WTC11 (cell line): ENCODE results near the gene ZDHHC14. TPM values are rescaled to one million over a fixed set of nuclear protein-coding genes. Genes with fewer than 3 reads are reported as not detected.
A peak's percentile ranks its signal among the peaks of the same experiment; 100 is the strongest.

Experiments used
- ATAC-seq: fragments of 200-7000 bp; cut with Tn5 transposase; 2 replicates; pipeline ENCODE4 v1.10.0; 2021; ENCODE audit warnings: mild to moderate bottlenecking, moderate library complexity
- CTCF ChIA-PET: fragments of 300-600 bp; sonication (Branson Sonifier 250); formaldehyde crosslinking; loops from one replicate; lab custom pipeline; 2021; ENCODE audit warnings: antibody characterized with exemption; lab: Charles Lee
- POLR2A ChIA-PET: fragments of 350-600 bp; sonication (Branson Sonifier 250); formaldehyde crosslinking; loops from one replicate; lab custom pipeline; 2021; ENCODE audit warnings: antibody characterized with exemption; lab: Charles Lee
- DNase-seq: peaks from one replicate; pipeline ENCODE4 v3.0.0; 2021; ENCODE audit warnings: low spot score
- H3K27ac Mint-ChIP-seq: 2 replicates; pipeline ENCODE4 v1.8.0; 2021; ENCODE audit warnings: mixed read lengths
- H3K27me3 Mint-ChIP-seq: 2 replicates; pipeline ENCODE4 v1.8.0; 2021; ENCODE audit warnings: low read depth, mild to moderate bottlenecking, moderate library complexity, mixed read lengths
- H3K36me3 Mint-ChIP-seq: 2 replicates; pipeline ENCODE4 v1.8.0; 2021; ENCODE audit warnings: mixed read lengths
- H3K4me1 Mint-ChIP-seq: 2 replicates; pipeline ENCODE4 v1.8.0; 2022; ENCODE audit warnings: mixed read lengths
- H3K4me3 Mint-ChIP-seq: 2 replicates; pipeline ENCODE4 v1.8.0; 2021; ENCODE audit warnings: mild to moderate bottlenecking, moderate library complexity, mixed read lengths
- H3K9me3 Mint-ChIP-seq: 2 replicates; pipeline ENCODE4 v1.8.0; 2021; ENCODE audit warnings: mixed read lengths
- ATF1 ChIP-seq: sonication (generic); formaldehyde crosslinking; IDR thresholded peaks from 2 replicates; pipeline ENCODE4 v1.8.1; 2023; ENCODE audit warnings: mild to moderate bottlenecking, moderate library complexity, missing genetic modification reagents
- ATF3 ChIP-seq: sonication (generic); formaldehyde crosslinking; conservative IDR thresholded peaks from 2 replicates; pipeline ENCODE4 v1.8.1; 2022; ENCODE audit warnings: mild to moderate bottlenecking, missing genetic modification reagents
- ATF6 ChIP-seq: sonication (generic); formaldehyde crosslinking; IDR thresholded peaks from 2 replicates; pipeline ENCODE4 v1.8.1; 2023; ENCODE audit warnings: mild to moderate bottlenecking, missing genetic modification reagents
- HMGA2 ChIP-seq: fragments of 250-450 bp; sonication (Bioruptor Pico); IDR thresholded peaks from 2 replicates; pipeline ENCODE4 v1.4.0; 2021; ENCODE audit warnings: mild to moderate bottlenecking, moderate library complexity
- MXD4 ChIP-seq: fragments of 250-450 bp; sonication (Bioruptor Pico); IDR thresholded peaks from 2 replicates; pipeline ENCODE4 v1.8.0; 2021; ENCODE audit warnings: mild to moderate bottlenecking, moderate library complexity, borderline replicate concordance
- PRRX2 ChIP-seq: fragments of 250-450 bp; sonication (Bioruptor Pico); IDR thresholded peaks from 2 replicates; pipeline ENCODE4 v1.8.0; 2021; ENCODE audit warnings: mild to moderate bottlenecking
- SP1 ChIP-seq: sonication (generic); formaldehyde crosslinking; conservative IDR thresholded peaks from 2 replicates; pipeline ENCODE4 v1.8.1; 2022; ENCODE audit warnings: missing genetic modification reagents
- ZNF671 ChIP-seq: fragments of 250-450 bp; sonication (Bioruptor Pico); IDR thresholded peaks from 2 replicates; pipeline ENCODE4 v1.8.0; 2021; ENCODE audit warnings: mild to moderate bottlenecking
- total RNA-seq: library from RNA; stranded (reverse); gene quantifications from 3 replicates; pipeline ENCODE4 v1.2.3, GENCODE V29; 2021
- TF ChIP-seq, protein P1 (sequence below): sonication (generic); formaldehyde crosslinking; IDR thresholded peaks from 2 replicates; pipeline ENCODE4 v1.8.0; 2023; ENCODE audit warnings: mild to moderate bottlenecking, missing genetic modification reagents
- TF ChIP-seq, protein P2 (sequence below): sonication (generic); formaldehyde crosslinking; IDR thresholded peaks from 2 replicates; pipeline ENCODE4 v1.8.1; 2023; ENCODE audit warnings: mild to moderate bottlenecking, missing genetic modification reagents, borderline replicate concordance
- TF ChIP-seq, protein P3 (sequence below): sonication (generic); formaldehyde crosslinking; IDR thresholded peaks from 2 replicates; pipeline ENCODE4 v1.8.1; 2022; ENCODE audit warnings: low read depth, missing genetic modification reagents, borderline replicate concordance
- TF ChIP-seq, protein P4 (sequence below): sonication (generic); formaldehyde crosslinking; IDR thresholded peaks from 2 replicates; pipeline ENCODE4 v1.8.1; 2023; ENCODE audit warnings: mild to moderate bottlenecking, missing genetic modification reagents, moderate library complexity
- TF ChIP-seq, protein P5 (sequence below): sonication (generic); formaldehyde crosslinking; IDR thresholded peaks from 2 replicates; pipeline ENCODE4 v1.8.0; 2022; ENCODE audit warnings: mild to moderate bottlenecking, missing genetic modification reagents

The ZDHHC14 gene
- total RNA-seq, 1 experiment from 2014 or later: 6.6 TPM

GRCh38 chr6:157397660-157398059, 16.7 kb downstream of the ZDHHC14 start:
- H3K9me3 Mint-ChIP-seq: peaks cover 8% of the 10 kb centered on the region; the same call in 1 of the 2 replicates
- no peak overlapping the region for H3K27ac Mint-ChIP-seq
- ATAC-seq (peak; percentile 60), DNase-seq (no peak)
- no peaks in the 10 kb centered on the region for H3K27me3 Mint-ChIP-seq
- ChIA-PET POLR2A (no interaction called here), CTCF (interaction anchor here (0.6 to 1.4 kb wide), 3 partner anchors 13 to 82 kb away, joined by 3 to 4 read pairs (median 4); no protein-coding TSS in a partner anchor)
- TF ChIP-seq PRRX2 (CRISPR knock-in tag): no peak
- TF ChIP-seq, protein P1, sequence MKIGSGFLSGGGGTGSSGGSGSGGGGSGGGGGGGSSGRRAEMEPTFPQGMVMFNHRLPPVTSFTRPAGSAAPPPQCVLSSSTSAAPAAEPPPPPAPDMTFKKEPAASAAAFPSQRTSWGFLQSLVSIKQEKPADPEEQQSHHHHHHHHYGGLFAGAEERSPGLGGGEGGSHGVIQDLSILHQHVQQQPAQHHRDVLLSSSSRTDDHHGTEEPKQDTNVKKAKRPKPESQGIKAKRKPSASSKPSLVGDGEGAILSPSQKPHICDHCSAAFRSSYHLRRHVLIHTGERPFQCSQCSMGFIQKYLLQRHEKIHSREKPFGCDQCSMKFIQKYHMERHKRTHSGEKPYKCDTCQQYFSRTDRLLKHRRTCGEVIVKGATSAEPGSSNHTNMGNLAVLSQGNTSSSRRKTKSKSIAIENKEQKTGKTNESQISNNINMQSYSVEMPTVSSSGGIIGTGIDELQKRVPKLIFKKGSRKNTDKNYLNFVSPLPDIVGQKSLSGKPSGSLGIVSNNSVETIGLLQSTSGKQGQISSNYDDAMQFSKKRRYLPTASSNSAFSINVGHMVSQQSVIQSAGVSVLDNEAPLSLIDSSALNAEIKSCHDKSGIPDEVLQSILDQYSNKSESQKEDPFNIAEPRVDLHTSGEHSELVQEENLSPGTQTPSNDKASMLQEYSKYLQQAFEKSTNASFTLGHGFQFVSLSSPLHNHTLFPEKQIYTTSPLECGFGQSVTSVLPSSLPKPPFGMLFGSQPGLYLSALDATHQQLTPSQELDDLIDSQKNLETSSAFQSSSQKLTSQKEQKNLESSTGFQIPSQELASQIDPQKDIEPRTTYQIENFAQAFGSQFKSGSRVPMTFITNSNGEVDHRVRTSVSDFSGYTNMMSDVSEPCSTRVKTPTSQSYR (CRISPR knock-in tag): no peak
- no peak for TF ChIP-seq ATF6 (CRISPR knock-in tag)
- TF ChIP-seq HMGA2: no peak
- TF ChIP-seq, protein P2, sequence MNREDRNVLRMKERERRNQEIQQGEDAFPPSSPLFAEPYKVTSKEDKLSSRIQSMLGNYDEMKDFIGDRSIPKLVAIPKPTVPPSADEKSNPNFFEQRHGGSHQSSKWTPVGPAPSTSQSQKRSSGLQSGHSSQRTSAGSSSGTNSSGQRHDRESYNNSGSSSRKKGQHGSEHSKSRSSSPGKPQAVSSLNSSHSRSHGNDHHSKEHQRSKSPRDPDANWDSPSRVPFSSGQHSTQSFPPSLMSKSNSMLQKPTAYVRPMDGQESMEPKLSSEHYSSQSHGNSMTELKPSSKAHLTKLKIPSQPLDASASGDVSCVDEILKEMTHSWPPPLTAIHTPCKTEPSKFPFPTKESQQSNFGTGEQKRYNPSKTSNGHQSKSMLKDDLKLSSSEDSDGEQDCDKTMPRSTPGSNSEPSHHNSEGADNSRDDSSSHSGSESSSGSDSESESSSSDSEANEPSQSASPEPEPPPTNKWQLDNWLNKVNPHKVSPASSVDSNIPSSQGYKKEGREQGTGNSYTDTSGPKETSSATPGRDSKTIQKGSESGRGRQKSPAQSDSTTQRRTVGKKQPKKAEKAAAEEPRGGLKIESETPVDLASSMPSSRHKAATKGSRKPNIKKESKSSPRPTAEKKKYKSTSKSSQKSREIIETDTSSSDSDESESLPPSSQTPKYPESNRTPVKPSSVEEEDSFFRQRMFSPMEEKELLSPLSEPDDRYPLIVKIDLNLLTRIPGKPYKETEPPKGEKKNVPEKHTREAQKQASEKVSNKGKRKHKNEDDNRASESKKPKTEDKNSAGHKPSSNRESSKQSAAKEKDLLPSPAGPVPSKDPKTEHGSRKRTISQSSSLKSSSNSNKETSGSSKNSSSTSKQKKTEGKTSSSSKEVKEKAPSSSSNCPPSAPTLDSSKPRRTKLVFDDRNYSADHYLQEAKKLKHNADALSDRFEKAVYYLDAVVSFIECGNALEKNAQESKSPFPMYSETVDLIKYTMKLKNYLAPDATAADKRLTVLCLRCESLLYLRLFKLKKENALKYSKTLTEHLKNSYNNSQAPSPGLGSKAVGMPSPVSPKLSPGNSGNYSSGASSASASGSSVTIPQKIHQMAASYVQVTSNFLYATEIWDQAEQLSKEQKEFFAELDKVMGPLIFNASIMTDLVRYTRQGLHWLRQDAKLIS: no peak
- no peak for TF ChIP-seq MXD4 (CRISPR knock-in tag)
- no peak for TF ChIP-seq ATF3
- TF ChIP-seq, protein P3, sequence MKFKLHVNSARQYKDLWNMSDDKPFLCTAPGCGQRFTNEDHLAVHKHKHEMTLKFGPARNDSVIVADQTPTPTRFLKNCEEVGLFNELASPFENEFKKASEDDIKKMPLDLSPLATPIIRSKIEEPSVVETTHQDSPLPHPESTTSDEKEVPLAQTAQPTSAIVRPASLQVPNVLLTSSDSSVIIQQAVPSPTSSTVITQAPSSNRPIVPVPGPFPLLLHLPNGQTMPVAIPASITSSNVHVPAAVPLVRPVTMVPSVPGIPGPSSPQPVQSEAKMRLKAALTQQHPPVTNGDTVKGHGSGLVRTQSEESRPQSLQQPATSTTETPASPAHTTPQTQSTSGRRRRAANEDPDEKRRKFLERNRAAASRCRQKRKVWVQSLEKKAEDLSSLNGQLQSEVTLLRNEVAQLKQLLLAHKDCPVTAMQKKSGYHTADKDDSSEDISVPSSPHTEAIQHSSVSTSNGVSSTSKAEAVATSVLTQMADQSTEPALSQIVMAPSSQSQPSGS (CRISPR knock-in tag): no peak
- TF ChIP-seq, protein P4, sequence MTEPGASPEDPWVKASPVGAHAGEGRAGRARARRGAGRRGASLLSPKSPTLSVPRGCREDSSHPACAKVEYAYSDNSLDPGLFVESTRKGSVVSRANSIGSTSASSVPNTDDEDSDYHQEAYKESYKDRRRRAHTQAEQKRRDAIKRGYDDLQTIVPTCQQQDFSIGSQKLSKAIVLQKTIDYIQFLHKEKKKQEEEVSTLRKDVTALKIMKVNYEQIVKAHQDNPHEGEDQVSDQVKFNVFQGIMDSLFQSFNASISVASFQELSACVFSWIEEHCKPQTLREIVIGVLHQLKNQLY (CRISPR knock-in tag): no peak
- TF ChIP-seq SP1 (CRISPR knock-in tag): no peak
- TF ChIP-seq, protein P5, sequence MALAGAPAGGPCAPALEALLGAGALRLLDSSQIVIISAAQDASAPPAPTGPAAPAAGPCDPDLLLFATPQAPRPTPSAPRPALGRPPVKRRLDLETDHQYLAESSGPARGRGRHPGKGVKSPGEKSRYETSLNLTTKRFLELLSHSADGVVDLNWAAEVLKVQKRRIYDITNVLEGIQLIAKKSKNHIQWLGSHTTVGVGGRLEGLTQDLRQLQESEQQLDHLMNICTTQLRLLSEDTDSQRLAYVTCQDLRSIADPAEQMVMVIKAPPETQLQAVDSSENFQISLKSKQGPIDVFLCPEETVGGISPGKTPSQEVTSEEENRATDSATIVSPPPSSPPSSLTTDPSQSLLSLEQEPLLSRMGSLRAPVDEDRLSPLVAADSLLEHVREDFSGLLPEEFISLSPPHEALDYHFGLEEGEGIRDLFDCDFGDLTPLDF: no peak
- TF ChIP-seq ATF1: no peak
- no peak for TF ChIP-seq ZNF671
- 0 out of 2 replicates have a peak, but pooled peaks cover 2% of the 10 kb centered on the region for H3K36me3 Mint-ChIP-seq
- peaks cover 50% of the 10 kb centered on the region for H3K4me1 Mint-ChIP-seq
- no peak overlapping the region for H3K4me3 Mint-ChIP-seq
